Panc1 (cell line): ENCODE results near the gene UNC93B1. TPM values are rescaled to one million over a fixed set of nuclear protein-coding genes. Genes with fewer than 3 reads are reported as not detected.

Source experiments
- ATAC-seq: fragments of 200-7000 bp; cut with Tn5 transposase; 2 replicates; pipeline ENCODE4 v1.9.1; 2020; ENCODE audit warnings: mild to moderate bottlenecking, moderate library complexity
- BruUV-seq: library from RNA; stranded (reverse); fragments of 400-500 nt; replicated peaks from 2 replicates; lab custom pipeline; 2021; lab: Mats Ljungman, UMichigan
- CTCF ChIA-PET: fragments of 300-600 bp; sonication (Branson Sonifier 250); formaldehyde crosslinking; loops from one replicate; lab custom pipeline; 2022; ENCODE audit warnings: antibody characterized with exemption; lab: Charles Lee
- POLR2A ChIA-PET: fragments of 300-600 bp; sonication (Branson Sonifier 250); formaldehyde crosslinking; loops from one replicate; lab custom pipeline; 2022; ENCODE audit warnings: antibody characterized with exemption; lab: Charles Lee
- DNase-seq: peaks from one replicate; pipeline ENCODE4 v3.0.0-alpha.2; 2010; ENCODE audit warnings: low read depth, low spot score
- H3K27ac ChIP-seq: 2 replicates; pipeline ENCODE4 v1.5.1; 2011; ENCODE audit warnings: mild to moderate bottlenecking, low read length, inconsistent platforms
- H3K27me3 ChIP-seq: fragments of 200-500 bp; sonication (Bioruptor generic); 2 replicates; pipeline ENCODE4 v1.6.0; 2014; ENCODE audit warnings: low read length, inconsistent platforms; ENCODE audit not compliant: control insufficient read depth, insufficient read depth
- H3K36me3 ChIP-seq: fragments of 200-500 bp; sonication (Bioruptor generic); 2 replicates; pipeline ENCODE4 v1.5.1; 2014; ENCODE audit warnings: inconsistent platforms, mild to moderate bottlenecking, low read length, moderate library complexity; ENCODE audit not compliant: control insufficient read depth, insufficient read depth
- H3K4me1 ChIP-seq: 2 replicates; pipeline ENCODE4 v1.5.1; 2011; ENCODE audit warnings: inconsistent platforms, mild to moderate bottlenecking, low read length, moderate library complexity; ENCODE audit not compliant: control insufficient read depth, insufficient read depth
- H3K4me3 ChIP-seq, 2 experiments: 2 replicates each; pipeline ENCODE4 v1.5.1; 2011 to 2012; ENCODE audit warnings: low read depth in 2 of 2, low read length in 2 of 2, mild to moderate bottlenecking in 2 of 2, inconsistent platforms in 1 of 2, moderate library complexity in 1 of 2
- H3K9me3 ChIP-seq: fragments of 200-500 bp; sonication (Bioruptor generic); 2 replicates; pipeline ENCODE4 v1.5.1; 2014; ENCODE audit warnings: low read depth, mild to moderate bottlenecking, inconsistent platforms, low read length, moderate library complexity; ENCODE audit not compliant: control insufficient read depth, insufficient read depth
- CTCF ChIP-seq: fragments of 450-650 bp; IDR thresholded peaks from 2 replicates; pipeline ENCODE4 v1.5.1; 2017; ENCODE audit warnings: mild to moderate bottlenecking
- POLR2AphosphoS5 ChIP-seq: IDR thresholded peaks from 2 replicates; pipeline ENCODE4 v1.6.1; 2012; ENCODE audit warnings: mild to moderate bottlenecking, low read depth, low read length, moderate library complexity
- REST ChIP-seq, 2 experiments: IDR thresholded peaks; 2 replicates each; pipeline ENCODE4 v1.6.1; 2011 to 2012; ENCODE audit warnings: low read depth in 2 of 2, control low read depth in 1 of 2, low read length in 1 of 2, mild to moderate bottlenecking in 1 of 2, moderate library complexity in 1 of 2; ENCODE audit not compliant: insufficient read depth in 1 of 2
- SIN3A ChIP-seq: IDR thresholded peaks from 2 replicates; pipeline ENCODE4 v1.6.1; 2012; ENCODE audit warnings: low read depth, mild to moderate bottlenecking, low read length, moderate library complexity, borderline replicate concordance; ENCODE audit not compliant: insufficient read depth
- TCF7L2 ChIP-seq: IDR thresholded peaks from 2 replicates; pipeline ENCODE4 v1.6.1; 2011; ENCODE audit warnings: mild to moderate bottlenecking, low read depth, low read length, inconsistent platforms
- in situ Hi-C: cut with HindIII; loops from 2 replicates; pipeline ENCODE4 v1.10.0; 2016; ENCODE audit warnings: low sequenced_read_pairs, low pct_unique_long_range_greater_than_20kb
- intact Hi-C: fragments of 100-400 bp; cut with micrococcal nuclease; formaldehyde crosslinking; loops from one replicate; pipeline ENCODE4 v1.10.0; 2022; ENCODE audit not compliant: unreplicated experiment
- total RNA-seq: library from RNA; stranded (reverse); gene quantifications from one replicate; pipeline ENCODE4 v1.2.1, GENCODE V29; 2021; ENCODE audit not compliant: unreplicated experiment

Gene UNC93B1
- total RNA-seq, 1 experiment from 2014 or later: 54.1 TPM

- peak; percentile 47 for ATAC-seq
- CTCF ChIA-PET: no interaction called here
These were observed 36.4 kb upstream of the UNC93B1 start for GRCh38 chr11:68040101-68040956.

More at GRCh38 chr11:68040101-68040956, 36.4 kb upstream of the UNC93B1 start:
- no peak for TF ChIP-seq SIN3A
- no peak for TF ChIP-seq TCF7L2
- no peak for TF ChIP-seq CTCF
- TF ChIP-seq REST (IDR thresholded peaks at IDR 0.05; ENCODE audit: insufficient read depth in 1 of 2, low read depth in 2 of 2, low read length in 1 of 2): no peak
- no peak for TF ChIP-seq POLR2AphosphoS5
- H3K9me3 ChIP-seq: no peaks in the 10 kb centered on the region
- no peak for DNase-seq
- BruUV-seq: no TSS peak
- H3K27ac ChIP-seq: peak overlapping the region; percentile 94
- intact Hi-C loops: no loop called here
- H3K36me3 ChIP-seq: peaks cover 2% of the 10 kb centered on the region; the same call in 1 of the 2 replicates
- H3K4me1 ChIP-seq: peaks cover 33% of the 10 kb centered on the region
- peak overlapping the region; percentile 72 to 92 for H3K4me3 ChIP-seq
- no peaks in the 10 kb centered on the region for H3K27me3 ChIP-seq
- in situ Hi-C loops: no loop called here
- POLR2A ChIA-PET: interaction anchor here (0.6 kb wide), 1 partner anchor 79 kb away, joined by 3 read pairs; no protein-coding TSS in a partner anchor
